GM06990 (cell line): Measurements from ENCODE around the gene FTL.
A peak's percentile ranks its signal among the peaks of the same experiment; 100 is the strongest.

ENCODE experiments used
- DNase-seq: peaks from one replicate; pipeline ENCODE4 v3.0.0-alpha.2; 2011; ENCODE audit not compliant: insufficient read length; ENCODE audit errors: extremely low read depth
- H3K27me3 ChIP-seq: replicated peaks from 2 replicates; pipeline ENCODE4 v1.6.0; 2011; ENCODE audit warnings: low read length; ENCODE audit not compliant: control insufficient read depth, insufficient read depth
- H3K36me3 ChIP-seq: 2 replicates; pipeline ENCODE4 v1.5.1; 2011; ENCODE audit warnings: low read length; ENCODE audit not compliant: control insufficient read depth, insufficient read depth
- H3K4me3 ChIP-seq: replicated peaks from 2 replicates; pipeline ENCODE4 v1.5.1; 2011; ENCODE audit warnings: low read depth, mild to moderate bottlenecking, control low read depth, low read length
- TF ChIP-seq, protein P1 (sequence below): IDR thresholded peaks from 2 replicates; pipeline ENCODE4 v1.5.1; 2011; ENCODE audit warnings: low read length, control low read depth, mild to moderate bottlenecking, inconsistent platforms; ENCODE audit not compliant: insufficient read depth, poor library complexity, severe bottlenecking

The FTL gene

DNA sequence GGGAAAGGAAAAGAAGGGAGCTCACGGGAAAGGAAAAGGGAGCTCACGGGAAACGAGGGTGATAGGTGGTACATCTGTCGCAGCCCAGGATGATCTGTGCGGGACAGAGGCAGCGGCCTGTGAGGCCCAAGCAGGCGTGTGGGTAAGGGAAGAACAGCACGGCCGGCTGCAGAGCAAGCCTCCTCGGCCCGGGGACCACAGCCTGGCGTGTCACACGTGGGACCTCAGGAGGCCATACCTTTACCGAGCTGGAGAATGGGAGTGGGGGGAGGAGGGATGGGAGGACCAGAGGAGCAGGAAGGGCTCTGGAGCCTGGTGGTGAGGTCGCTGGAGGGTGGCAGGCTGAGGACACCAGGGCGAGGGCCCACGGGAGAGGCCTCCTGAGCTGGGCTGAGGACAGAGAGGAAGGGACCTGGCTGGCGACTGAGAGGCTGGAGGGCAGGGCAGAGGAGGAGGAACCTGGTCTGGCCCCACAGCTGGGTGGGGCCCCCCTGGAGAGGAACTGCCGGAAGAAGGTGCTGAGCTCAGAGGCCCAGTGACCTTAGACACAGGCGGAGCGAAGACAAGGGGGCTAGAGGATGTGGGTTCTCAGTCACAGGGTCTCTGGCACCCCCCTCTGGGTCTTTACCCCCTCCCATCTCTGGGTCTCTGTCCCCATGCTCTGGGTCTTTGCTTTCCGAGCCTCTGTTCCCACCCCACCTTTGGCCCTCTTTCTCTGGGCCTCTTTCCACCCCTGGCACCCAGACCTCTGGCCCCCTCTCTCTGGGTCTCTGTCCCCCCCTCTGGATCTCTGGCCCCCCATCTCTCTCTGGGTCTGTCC, 2.9 kb upstream of the FTL start:
- DNase-seq, result peak; percentile 80
- TF ChIP-seq, protein P1, sequence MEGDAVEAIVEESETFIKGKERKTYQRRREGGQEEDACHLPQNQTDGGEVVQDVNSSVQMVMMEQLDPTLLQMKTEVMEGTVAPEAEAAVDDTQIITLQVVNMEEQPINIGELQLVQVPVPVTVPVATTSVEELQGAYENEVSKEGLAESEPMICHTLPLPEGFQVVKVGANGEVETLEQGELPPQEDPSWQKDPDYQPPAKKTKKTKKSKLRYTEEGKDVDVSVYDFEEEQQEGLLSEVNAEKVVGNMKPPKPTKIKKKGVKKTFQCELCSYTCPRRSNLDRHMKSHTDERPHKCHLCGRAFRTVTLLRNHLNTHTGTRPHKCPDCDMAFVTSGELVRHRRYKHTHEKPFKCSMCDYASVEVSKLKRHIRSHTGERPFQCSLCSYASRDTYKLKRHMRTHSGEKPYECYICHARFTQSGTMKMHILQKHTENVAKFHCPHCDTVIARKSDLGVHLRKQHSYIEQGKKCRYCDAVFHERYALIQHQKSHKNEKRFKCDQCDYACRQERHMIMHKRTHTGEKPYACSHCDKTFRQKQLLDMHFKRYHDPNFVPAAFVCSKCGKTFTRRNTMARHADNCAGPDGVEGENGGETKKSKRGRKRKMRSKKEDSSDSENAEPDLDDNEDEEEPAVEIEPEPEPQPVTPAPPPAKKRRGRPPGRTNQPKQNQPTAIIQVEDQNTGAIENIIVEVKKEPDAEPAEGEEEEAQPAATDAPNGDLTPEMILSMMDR, result no peak
- peaks cover 7% of the 10 kb centered on the region for H3K36me3 ChIP-seq
- no peaks in the 10 kb centered on the region for H3K27me3 ChIP-seq
- H3K4me3 ChIP-seq, result peak overlapping the region; percentile 15

DNA sequence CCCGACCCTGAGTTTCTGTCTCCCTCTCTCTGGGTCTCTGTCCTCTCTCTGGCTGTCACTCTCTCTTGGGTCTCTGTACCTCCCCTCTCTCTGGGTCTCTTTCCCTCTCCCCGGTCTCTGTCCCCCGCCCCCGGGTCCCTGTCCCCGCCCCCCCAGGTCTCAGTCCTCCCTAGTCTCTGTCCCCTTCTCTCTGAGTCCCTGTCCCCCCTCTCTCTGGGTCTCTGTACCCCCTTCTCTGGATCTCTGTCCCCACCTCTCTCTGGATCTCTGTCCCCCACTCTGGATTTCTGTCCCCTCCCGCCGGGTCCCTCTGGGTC, 2.3 kb upstream of the FTL start:
- TF ChIP-seq, protein P1, result no peak
- Histone ChIP-seq H3K4me3 (peak overlapping the region; percentile 15), H3K27me3 (no peaks in the 10 kb centered on the region), H3K36me3 (peaks cover 6% of the 10 kb centered on the region)
- DNase-seq, result no peak

DNA sequence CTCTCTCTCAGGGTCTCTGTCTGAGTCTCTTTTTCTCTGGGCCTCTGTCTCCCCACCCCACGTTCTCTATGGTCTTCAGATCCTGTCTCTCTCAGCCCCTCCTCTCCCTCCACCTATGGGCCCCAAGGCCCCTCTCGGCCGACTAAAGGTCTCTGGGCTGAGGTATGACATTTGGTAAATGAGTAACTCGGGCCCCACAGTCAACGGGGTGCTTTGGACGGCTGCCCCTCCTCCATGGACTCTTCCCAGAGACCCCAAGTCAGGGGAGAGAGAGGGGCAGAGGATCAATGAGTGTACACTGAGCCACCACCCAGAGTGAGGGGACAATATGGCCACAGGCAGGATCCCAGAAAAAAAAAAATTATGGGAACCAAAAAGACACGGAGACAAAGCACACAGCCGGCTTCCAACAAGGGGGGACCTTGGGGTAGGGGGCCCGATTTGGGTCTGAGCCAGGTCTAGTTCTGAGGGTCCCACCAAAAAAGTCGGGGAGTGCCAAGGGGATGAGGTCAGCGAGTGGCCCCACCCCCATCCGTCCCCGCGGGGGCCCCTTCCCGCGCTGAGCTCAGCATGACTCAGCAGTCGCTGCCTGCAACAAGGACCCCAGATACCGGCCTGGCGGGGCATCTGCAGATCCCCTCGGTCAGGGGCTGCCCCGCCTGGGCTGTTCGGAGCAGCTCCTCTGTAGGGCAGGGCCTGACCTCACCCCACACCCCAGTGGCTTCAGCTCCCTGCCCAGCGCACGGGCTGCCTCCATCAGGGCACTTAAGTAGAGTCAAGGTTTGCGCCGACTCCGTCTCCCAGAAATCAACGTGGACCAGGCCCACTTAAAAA, 1.5 kb upstream of the FTL start:
- peak overlapping the region; percentile 12; the same call in 1 of the 2 replicates for H3K4me3 ChIP-seq
- TF ChIP-seq, protein P1, result no peak
- no peaks in the 10 kb centered on the region for H3K27me3 ChIP-seq
- H3K36me3 ChIP-seq, result peaks cover 7% of the 10 kb centered on the region
- peak; percentile 86 for DNase-seq

DNA sequence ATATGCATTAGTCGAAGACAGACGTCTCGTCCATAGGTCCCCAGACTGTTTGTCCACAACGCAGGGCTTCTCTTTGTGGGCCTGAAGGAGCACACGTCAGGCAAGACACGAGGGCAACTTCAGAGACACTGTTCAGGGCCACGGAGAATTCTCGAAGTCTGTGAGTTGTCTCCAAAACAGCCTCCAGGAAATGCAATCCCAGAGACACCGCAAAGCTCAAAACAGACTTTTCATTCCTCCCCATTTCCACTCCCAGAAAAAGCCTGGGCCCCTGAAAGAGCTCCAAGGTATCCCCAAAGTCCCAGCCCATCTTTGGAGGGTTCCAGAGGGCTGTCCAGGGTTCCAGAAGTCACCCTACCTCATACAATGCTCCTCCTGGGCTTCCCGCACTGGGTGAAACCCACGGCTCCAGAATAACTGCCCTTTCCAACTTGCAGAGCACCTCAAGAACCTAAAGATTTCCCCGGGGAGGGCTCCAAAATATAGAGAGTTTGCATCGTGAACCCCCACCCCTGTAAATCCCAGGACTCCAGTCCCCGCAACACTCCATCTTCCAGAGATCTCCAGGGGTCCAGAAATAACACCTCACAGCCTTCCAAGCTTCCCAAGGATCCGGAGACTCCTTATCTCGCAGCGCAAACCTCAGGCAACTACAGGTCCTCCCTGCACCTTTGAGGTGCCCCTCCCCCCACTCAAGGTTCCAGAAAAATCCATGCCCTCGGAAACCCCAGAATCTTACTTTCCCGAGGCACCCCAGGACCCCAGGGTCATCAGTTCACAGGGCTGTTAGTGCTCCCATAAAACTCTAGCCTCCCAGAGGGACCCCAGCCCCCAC, 687 bp upstream of the FTL start:
- H3K36me3 ChIP-seq, result peaks cover 13% of the 10 kb centered on the region
- no peaks in the 10 kb centered on the region for H3K27me3 ChIP-seq
- DNase-seq, result no peak
- TF ChIP-seq, protein P1, result no peak
- H3K4me3 ChIP-seq, result peak overlapping the region; percentile 74

DNA sequence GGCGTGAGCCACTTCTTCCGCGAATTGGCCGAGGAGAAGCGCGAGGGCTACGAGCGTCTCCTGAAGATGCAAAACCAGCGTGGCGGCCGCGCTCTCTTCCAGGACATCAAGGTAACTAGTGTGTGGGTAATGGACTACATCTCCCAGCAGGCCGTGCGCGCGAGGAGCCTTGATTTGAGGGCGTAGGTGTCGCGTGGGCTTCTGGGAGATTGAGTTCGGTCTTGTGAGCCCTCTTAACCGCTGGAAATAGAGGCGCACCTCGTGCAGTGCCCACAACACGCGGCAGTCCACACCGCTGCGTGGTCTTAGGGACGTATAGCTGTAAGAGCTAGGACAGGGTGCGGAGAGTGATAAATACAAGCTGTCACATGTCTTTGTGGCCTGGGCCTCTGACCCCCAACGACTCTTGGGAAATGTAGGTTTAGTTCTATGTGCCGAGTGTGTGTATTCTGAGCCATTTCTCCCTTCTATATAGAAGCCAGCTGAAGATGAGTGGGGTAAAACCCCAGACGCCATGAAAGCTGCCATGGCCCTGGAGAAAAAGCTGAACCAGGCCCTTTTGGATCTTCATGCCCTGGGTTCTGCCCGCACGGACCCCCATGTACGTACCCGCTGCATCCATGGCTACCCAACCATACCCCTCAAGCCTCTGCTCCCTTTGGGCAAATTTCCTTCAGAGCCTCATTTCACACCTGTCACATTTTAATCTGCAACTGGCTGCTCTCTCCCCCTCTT, 864 bp downstream of the FTL start:
- H3K36me3 ChIP-seq, result peaks cover 18% of the 10 kb centered on the region

More for the DNA sequence above, 864 bp downstream of the FTL start:
- DNase-seq, result peak; percentile 89
- Histone ChIP-seq H3K27me3 (no peaks in the 10 kb centered on the region), H3K4me3 (peak overlapping the region; percentile 74)
- TF ChIP-seq, protein P1, result no peak
